ENCODE measurements around the gene ATP11A. TPM values are rescaled to one million over a fixed set of nuclear protein-coding genes. Genes with fewer than 3 reads are reported as not detected.
A peak's percentile ranks its signal among the peaks of the same experiment; 100 is the strongest.

ATP11A gene
- total and polyA plus RNA-seq, 8 donors = 271 to 502 (median 458) TPM

- TF ChIP-seq CTCF (IDR thresholded peaks at IDR 0.05) = no peak
- Histone ChIP-seq H3K27ac (no peak overlapping the region), H3K36me3 (no peaks in the 10 kb centered on the region), H3K9me3 (no peaks in the 10 kb centered on the region), H3K27me3 (peaks cover 0 to 38% of the 10 kb centered on the region in 2 donors), H3K4me3 (no peak overlapping the region), H3K4me1 (peaks cover 0 to 14% of the 10 kb centered on the region in 2 donors)
- DNase-seq (peak in 1 of 4 donors; percentile 62), ATAC-seq (no peak)
- intact Hi-C loops (cut with DNase I) = no loop called here
Observed at GRCh38 chr13:112928020-112928971, 238.5 kb downstream of the ATP11A start.

GRCh38 chr13:112928972-112929782, 239.3 kb downstream of the ATP11A start:
- peak; percentile 50 for ATAC-seq
- Histone ChIP-seq H3K9me3 (no peaks in the 10 kb centered on the region), H3K27ac (no peak overlapping the region), H3K27me3 (peaks cover 0 to 42% of the 10 kb centered on the region in 2 donors), H3K4me3 (no peak overlapping the region), H3K36me3 (no peaks in the 10 kb centered on the region), H3K4me1 (peaks cover 0 to 14% of the 10 kb centered on the region in 2 donors)
- no peak for TF ChIP-seq CTCF (IDR thresholded peaks at IDR 0.05)
- intact Hi-C loops (cut with DNase I) = no loop called here
- peak in 1 of 4 donors; percentile 65 for DNase-seq

GRCh38 chr13:112929783-112930055, 239.9 kb downstream of the ATP11A start:
- peaks cover 0 to 44% of the 10 kb centered on the region in 2 donors for H3K27me3 ChIP-seq
- no peak overlapping the region for H3K4me3 ChIP-seq
- DNase-seq = no peak
- H3K9me3 ChIP-seq = no peaks in the 10 kb centered on the region
- TF ChIP-seq CTCF (IDR thresholded peaks at IDR 0.05) = no peak
- intact Hi-C loops (cut with DNase I) = no loop called here
- H3K36me3 ChIP-seq = no peaks in the 10 kb centered on the region
- H3K4me1 ChIP-seq = peaks cover 0 to 14% of the 10 kb centered on the region in 2 donors
- no peak overlapping the region for H3K27ac ChIP-seq
- ATAC-seq = no peak

GRCh38 chr13:112930192-112930591, 240.4 kb downstream of the ATP11A start:
- no peak for TF ChIP-seq CTCF (IDR thresholded peaks at IDR 0.05)
- Histone ChIP-seq H3K9me3 (no peaks in the 10 kb centered on the region), H3K36me3 (no peaks in the 10 kb centered on the region), H3K4me1 (peaks cover 0 to 14% of the 10 kb centered on the region in 2 donors), H3K4me3 (no peak overlapping the region), H3K27ac (no peak overlapping the region), H3K27me3 (peaks cover 0 to 44% of the 10 kb centered on the region in 2 donors)
- DNase-seq (no peak), ATAC-seq (no peak)
- intact Hi-C loops (cut with DNase I) = no loop called here

Measured in left lung (tissue), 10 donors.